GM19099 (cell line): ENCODE results near the gene TACC2.

Experiments used
- POLR2A ChIP-seq: IDR thresholded peaks from 3 replicates; pipeline ENCODE4 v1.6.1; 2011; ENCODE audit warnings: low read depth; ENCODE audit not compliant: insufficient read length; ENCODE audit errors: extremely low read depth

TACC2 gene, protein sequence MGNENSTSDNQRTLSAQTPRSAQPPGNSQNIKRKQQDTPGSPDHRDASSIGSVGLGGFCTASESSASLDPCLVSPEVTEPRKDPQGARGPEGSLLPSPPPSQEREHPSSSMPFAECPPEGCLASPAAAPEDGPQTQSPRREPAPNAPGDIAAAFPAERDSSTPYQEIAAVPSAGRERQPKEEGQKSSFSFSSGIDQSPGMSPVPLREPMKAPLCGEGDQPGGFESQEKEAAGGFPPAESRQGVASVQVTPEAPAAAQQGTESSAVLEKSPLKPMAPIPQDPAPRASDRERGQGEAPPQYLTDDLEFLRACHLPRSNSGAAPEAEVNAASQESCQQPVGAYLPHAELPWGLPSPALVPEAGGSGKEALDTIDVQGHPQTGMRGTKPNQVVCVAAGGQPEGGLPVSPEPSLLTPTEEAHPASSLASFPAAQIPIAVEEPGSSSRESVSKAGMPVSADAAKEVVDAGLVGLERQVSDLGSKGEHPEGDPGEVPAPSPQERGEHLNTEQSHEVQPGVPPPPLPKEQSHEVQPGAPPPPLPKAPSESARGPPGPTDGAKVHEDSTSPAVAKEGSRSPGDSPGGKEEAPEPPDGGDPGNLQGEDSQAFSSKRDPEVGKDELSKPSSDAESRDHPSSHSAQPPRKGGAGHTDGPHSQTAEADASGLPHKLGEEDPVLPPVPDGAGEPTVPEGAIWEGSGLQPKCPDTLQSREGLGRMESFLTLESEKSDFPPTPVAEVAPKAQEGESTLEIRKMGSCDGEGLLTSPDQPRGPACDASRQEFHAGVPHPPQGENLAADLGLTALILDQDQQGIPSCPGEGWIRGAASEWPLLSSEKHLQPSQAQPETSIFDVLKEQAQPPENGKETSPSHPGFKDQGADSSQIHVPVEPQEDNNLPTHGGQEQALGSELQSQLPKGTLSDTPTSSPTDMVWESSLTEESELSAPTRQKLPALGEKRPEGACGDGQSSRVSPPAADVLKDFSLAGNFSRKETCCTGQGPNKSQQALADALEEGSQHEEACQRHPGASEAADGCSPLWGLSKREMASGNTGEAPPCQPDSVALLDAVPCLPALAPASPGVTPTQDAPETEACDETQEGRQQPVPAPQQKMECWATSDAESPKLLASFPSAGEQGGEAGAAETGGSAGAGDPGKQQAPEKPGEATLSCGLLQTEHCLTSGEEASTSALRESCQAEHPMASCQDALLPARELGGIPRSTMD (N-terminal part only)

DNA sequence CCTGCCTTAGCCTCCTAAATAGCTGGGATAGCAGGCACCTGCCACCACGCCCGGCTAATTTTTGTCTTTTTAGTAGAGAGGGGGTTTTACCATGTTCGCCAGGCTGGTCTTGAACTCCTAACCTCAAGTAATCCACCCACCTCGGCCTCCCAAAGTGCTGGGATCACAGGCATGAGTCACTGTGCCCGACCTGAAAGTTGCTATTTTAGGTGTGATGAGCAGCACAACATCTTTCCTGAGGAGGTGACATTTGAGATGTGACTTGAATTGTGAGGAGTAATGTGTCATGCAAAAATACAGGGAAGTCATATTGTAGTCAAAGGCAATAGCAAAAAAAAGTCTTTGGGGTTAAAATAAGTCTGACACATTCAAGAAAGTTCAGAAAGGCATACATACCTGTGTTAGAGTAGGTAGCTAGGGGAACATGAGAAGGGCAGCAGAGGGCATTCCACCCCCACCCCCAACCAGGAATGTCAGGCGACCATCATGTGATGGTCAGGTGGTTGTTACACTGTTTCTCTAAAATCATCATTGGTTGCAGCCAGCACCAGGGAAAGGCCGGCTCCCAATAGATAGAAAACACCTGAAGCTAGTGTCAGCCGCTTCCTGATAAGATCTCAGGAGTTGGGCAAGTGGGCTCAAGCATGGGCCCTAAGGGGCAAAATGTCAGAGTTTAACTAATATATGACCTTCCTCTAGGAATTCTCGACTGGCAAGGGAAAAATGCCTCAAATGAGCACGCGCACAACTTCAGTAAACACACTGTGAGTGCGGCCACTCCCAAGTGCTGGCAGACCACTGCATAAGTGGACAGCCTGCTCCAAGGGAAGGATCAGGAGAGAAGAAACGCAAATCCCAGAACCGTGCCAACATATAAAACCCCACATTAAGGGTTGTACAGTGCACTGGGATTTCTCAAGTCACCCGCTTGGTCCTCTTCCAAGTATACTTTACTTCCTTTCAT lies at the start of gene TACC2:
TACC2 (plus strand) TSS at position 803 of the 964 bp plus-strand sequence. CDS start 32,819 bp downstream, outside the sequence.
- no peak for TF ChIP-seq POLR2A

DNA sequence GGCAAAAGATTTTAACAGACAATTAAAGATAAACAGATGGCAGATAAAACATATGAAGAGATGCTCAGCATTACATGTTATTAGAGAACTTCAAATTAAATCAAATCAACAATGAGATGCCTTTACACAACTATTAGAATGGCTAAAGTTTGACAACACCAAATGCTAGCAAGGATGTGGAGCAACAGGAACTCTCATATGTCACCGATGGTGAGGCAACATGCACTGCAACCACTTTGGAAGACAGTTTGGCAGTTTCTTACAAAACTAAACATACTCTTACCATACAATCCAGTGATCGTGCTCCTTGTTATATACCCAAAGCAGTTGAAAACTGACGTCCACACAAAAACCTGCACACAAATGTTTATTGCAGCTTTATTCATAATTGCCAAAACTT lies 47.4 kb upstream of the TACC2 start:
- no peak for TF ChIP-seq POLR2A

DNA sequence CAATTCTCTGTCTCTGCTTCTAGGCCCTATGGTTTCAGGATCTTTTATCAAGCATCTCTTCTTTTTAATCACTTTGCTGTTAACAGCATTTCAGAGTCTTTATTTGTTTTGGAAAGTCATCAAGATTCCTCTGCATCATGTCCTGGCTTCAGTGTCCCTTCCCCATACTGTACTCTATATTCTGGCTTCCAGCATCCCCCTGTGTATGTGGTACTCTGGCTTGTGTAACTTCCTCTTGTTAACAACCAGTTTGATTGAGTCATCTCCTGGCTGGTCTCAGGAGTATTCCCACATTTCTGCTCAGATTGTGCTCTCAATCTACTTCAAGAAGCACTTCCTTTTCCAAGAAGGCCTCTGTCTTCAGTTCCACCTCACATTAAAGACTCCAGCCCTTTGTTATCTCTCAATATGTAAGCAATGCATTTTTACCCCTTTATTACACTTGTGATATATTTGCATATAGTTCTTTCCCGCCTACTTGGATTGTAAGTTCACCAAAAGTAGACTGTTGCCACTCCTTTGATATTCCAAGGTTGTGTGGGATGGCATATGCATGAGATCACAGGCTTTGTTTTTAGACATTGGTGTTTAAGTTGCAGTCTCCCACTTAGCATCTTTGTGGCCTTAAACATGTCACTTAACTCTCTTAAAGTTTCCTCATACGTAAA lies 46.1 kb upstream of the TACC2 start:
- TF ChIP-seq POLR2A, result no peak

DNA sequence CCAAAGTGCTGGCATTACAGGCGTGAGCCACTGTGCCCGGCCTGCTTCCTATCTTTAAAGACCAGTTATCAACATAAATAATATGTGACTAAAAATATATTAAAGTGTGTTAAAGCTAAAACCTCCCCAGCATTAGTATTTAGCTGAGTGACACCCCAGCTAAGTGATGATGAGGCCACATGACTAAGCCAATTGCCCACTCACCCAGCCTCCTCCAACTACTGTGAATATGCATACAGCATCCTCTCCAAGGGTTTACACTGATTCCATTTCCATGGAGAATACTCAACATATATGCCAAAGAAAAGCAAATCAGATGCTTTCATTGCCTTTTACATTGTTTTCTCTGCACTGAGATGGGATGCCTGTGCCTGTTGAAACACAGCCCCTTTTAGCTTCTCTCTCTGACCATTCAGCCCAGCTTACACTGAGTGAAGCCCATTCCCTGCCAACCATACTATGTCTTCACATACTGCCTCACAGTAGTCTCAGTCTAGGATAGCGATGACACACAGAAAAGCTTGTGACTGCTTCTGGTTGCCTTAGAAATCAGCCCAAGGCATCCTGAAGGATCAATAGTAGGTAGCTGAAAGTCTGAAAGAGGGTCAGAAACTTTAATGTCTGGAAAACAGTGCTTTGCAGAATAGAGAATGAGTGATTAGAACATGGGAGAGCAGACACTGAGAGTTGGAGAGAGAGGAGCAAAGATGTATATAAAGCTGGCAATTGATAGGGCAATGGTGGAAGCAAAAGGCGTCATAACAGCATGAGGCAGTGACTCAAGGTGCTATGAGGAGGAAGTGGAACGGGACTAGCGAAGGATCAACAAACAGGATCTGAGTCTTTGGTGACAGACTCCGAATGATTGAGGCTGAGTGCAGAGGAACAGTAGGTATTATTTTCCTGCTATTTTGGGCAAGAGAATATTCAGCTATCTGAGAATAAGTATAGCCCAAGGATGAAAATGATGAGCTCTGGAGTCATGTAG lies 41.3 kb upstream of the TACC2 start:
- no peak for TF ChIP-seq POLR2A

DNA sequence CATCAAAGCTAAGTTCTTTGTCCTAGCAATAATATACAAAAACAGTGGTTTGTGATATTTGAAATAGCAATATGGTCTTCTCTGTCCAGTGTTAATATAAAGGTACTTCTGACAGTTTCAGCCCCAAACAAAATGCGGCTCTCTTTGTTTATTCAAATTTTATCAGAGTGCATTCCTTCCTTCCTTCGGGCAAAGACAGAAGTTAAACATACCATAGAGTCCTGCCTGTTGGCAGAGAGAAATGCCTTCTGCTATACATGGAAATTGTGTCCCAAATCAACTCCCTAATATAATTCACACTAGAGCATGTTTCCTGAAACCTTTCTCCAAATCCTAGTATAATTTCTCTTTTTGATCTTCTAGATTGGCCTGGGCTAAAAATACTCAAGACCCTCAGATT lies 39.9 kb upstream of the TACC2 start:
- no peak for TF ChIP-seq POLR2A

DNA sequence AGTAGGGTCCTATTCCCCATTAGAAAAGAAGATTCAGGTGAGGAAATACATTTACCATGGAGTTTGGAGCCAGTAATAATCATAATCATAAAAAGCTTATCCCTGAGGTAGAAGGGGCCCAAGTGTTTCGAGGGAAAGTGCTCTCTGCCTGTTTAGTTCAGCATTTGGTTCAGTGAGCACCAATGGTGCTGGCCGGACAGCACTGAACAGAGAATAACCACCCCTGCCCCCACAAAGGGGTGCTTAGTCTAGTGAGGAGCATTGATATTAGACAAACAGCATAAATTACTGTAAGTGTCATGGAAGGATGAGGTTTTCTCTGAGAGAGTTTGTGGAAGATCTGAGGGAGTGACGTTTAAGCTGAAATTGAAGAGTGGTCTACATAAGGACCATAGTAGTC lies 39.5 kb upstream of the TACC2 start:
- no peak for TF ChIP-seq POLR2A

DNA sequence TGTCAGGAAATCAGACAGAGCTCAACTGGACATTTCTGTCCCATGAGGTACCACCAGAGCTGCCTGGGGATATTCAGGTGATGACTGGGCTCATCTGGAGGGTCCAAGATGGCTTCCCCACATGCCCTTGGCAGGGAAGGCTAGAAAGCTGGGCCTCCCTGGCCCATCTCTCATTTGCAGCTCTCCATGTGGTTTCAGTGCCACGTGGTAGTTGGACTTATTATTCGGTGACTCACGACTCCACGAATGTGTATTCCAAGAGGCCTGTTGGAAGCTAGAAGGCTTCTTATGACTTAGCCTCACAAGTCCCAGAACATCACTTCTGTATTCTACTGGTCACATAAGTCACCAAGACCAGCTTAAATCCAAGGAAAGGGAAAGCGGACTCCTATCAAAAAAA lies 36.7 kb upstream of the TACC2 start:
- no peak for TF ChIP-seq POLR2A

DNA sequence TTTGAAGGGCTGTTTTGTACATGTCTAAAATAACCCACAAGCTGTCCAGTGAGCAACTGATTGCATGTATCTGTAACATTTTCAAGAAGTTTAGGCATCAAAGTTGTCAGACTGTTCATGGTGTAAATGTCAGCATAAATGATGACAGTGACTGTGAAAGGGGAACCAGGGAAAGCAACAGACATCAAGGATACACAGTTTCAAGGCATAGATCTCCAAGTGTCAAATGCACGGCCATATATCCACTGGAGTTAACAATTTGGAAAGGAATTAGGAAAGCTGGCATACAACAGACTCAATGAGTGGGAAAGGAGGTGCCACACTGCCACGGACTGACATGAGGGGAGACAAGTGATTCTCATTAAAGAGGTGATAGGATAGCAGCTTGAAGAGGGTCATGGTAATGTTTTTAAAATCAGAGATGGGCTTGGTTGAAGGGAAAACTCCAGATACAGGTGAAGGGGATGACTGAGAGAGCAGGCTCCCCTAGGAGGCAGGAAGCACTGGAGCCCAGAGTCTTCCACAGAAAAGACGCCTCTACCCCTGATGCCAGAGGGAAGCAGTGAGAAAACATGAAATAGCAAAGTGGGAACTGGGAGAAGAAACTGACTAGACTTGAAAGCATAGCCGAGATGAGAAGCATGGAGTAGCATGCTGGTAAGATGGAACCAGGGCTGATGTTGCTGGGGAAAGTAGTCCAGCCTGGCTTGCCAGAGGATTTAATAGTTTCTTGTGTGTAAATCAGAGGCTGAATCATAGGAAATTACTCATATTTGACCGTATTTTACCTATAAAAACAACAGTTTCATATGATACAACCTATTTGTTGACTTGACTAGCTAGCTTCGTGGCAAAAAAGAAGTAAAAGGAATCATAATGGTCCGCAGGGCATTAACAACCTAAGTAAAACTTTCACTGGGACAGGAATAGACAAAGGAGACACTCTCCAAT lies 32.6 kb upstream of the TACC2 start:
- no peak for TF ChIP-seq POLR2A

DNA sequence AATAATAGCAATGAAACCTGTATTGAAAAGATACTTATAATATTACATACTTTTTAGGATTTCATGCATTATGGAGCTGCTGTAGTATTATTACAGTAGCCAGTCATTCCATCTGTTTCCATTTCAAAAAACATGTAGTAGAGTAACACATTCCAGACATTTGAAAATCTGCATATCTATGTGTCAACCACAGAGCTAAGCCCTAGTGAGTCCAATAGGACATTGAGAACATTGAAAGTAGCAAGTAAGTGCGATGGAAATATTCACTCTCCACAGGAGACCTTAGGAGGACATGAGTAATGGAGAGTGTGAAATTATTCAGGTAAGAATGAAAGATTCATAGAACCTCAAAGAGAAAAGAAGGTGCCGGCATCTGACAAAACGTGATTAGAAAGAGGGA lies 29.3 kb upstream of the TACC2 start:
- TF ChIP-seq POLR2A, result no peak

DNA sequence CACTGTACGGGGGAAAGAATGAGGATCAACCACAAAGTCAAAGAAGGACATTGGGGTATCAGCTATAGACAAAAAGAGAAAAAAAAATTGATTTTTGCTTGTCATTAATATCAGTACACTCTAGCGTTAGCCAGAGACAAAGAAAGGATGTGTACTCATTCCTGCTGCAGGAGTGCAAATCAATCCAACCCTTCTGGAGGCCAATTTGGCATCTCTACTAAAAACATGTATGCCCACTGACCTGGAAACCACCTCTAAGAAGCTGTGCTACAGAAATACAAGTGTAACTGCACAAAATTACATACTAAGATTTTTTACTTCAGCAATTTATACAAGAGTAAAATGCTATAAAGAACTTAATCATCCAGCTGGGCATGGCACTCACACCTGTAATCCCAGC lies 27.5 kb upstream of the TACC2 start:
- TF ChIP-seq POLR2A, result no peak

DNA sequence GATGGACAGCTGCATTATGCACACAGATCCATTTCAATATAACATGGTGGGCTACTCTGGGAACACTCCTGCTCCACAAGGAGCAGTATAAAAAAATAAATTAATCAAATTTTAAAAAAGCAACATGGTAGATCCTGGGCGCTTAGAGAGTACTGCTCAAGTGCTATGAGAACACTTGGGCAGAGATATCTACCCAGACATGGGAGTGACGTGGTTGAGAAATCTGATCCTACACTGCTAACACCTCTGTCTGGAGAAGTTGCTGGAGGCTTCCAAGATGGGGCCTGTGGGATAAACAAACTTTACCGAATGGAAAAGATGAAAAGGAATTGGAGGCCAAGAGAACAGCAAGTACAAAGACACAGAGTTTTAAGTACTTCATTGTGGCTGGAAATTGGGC lies 23.0 kb upstream of the TACC2 start:
- no peak for TF ChIP-seq POLR2A
